ENCODE data around the gene DDN. TPM values are rescaled to one million over a fixed set of nuclear protein-coding genes. Genes with fewer than 3 reads are reported as not detected.

DDN gene
- total RNA-seq, 2 experiments from 2014 or later, result 0.72 to 1.2 TPM

GRCh38 chr12:48990552-48990951 lies 8.6 kb downstream of the DDN start:
- intact Hi-C loops (cut with micrococcal nuclease), result no loop called here
- Mint-ChIP-seq H3K36me3 (ENCODE audit: low read depth) (no peaks in the 10 kb centered on the region), H3K4me3 (no peak overlapping the region), H3K27me3 (peaks cover 39% of the 10 kb centered on the region), H3K27ac (no peak overlapping the region), H3K4me1 (ENCODE audit: low read depth) (peaks cover 4% of the 10 kb centered on the region), H3K9me3 (no peaks in the 10 kb centered on the region)
- POLR2A ChIA-PET, result interaction anchor here (1.0 to 1.2 kb wide), 2 partner anchors 13 to 22 kb away, joined by 3 to 4 read pairs; partner anchors contain the start of gene WNT1
- CTCF ChIA-PET, result interaction anchor here (2.9 to 21.6 kb wide), 2 partner anchors 27 to 53 kb away, joined by 12 to 896 read pairs; partner anchors contain the start of genes ARF3, WNT1 and WNT10B
- ATAC-seq (no peak), DNase-seq (no peak)
- TF ChIP-seq CTCF (IDR thresholded peaks at IDR 0.05), result no peak

GRCh38 chr12:48988030-48988649 lies 11.0 kb downstream of the DDN start:
- Mint-ChIP-seq H3K27me3 (peaks cover 29% of the 10 kb centered on the region), H3K36me3 (ENCODE audit: low read depth) (no peaks in the 10 kb centered on the region), H3K4me3 (no peak overlapping the region), H3K4me1 (ENCODE audit: low read depth) (no peaks in the 10 kb centered on the region), H3K27ac (no peak overlapping the region), H3K9me3 (no peaks in the 10 kb centered on the region)
- TF ChIP-seq CTCF (IDR thresholded peaks at IDR 0.05), result peak; percentile 96
- ChIA-PET CTCF (interaction anchor here (0.6 to 51.8 kb wide), 55 partner anchors 9 to 880 kb away, joined by 3 to 896 read pairs (median 7); partner anchors contain the start of genes ARF3, DDN, DDX23 and FKBP11), POLR2A (interaction anchor here (0.7 to 1.9 kb wide), 6 partner anchors 9 to 140 kb away, joined by 3 to 7 read pairs (median 4); partner anchors contain the start of gene PRKAG1)
- DNase-seq (peak; percentile 87), ATAC-seq (peak; percentile 89)
- intact Hi-C loops (cut with micrococcal nuclease), result no loop called here

GRCh38 chr12:48986720-48987291 lies 12.4 kb downstream of the DDN start:
- DNase-seq (no peak), ATAC-seq (no peak)
- no peaks in the 10 kb centered on the region for H3K9me3 Mint-ChIP-seq
- CTCF ChIA-PET, result interaction anchor here (1.2 to 51.8 kb wide), 9 partner anchors 10 to 134 kb away, joined by 3 to 896 read pairs (median 22); partner anchors contain the start of genes ARF3, DDN, DDX23 and FKBP11
- H3K36me3 Mint-ChIP-seq (ENCODE audit: low read depth), result no peaks in the 10 kb centered on the region
- H3K27ac Mint-ChIP-seq, result no peak overlapping the region
- intact Hi-C loops (cut with micrococcal nuclease), result no loop called here
- no peak for TF ChIP-seq CTCF (IDR thresholded peaks at IDR 0.05)
- peaks cover 6% of the 10 kb centered on the region for H3K4me1 Mint-ChIP-seq (ENCODE audit: low read depth)
- POLR2A ChIA-PET, result interaction anchor here (0.7 to 1.9 kb wide), 2 partner anchors 9 to 134 kb away, joined by 3 to 4 read pairs; no protein-coding TSS in a partner anchor
- peaks cover 37% of the 10 kb centered on the region for H3K27me3 Mint-ChIP-seq
- H3K4me3 Mint-ChIP-seq, result no peak overlapping the region

- Mint-ChIP-seq H3K4me3 (no peak overlapping the region), H3K27me3 (peaks cover 45% of the 10 kb centered on the region), H3K4me1 (ENCODE audit: low read depth) (peaks cover 12% of the 10 kb centered on the region), H3K27ac (no peak overlapping the region), H3K36me3 (ENCODE audit: low read depth) (no peaks in the 10 kb centered on the region), H3K9me3 (no peaks in the 10 kb centered on the region)
- CTCF ChIA-PET, result interaction anchor here (1.2 to 51.8 kb wide), 5 partner anchors 11 to 102 kb away, joined by 3 to 896 read pairs (median 37); partner anchors contain the start of genes ARF3, DDN, WNT1 and WNT10B
- POLR2A ChIA-PET, result interaction anchor here (0.7 to 0.8 kb wide), 2 partner anchors 47 to 134 kb away, joined by 3 read pairs; no protein-coding TSS in a partner anchor
- ATAC-seq (no peak), DNase-seq (no peak)
- intact Hi-C loops (cut with micrococcal nuclease), result no loop called here
- no peak for TF ChIP-seq CTCF (IDR thresholded peaks at IDR 0.05)
These were observed 13.3 kb downstream of the DDN start for GRCh38 chr12:48985901-48986300.

Data from activated CD8-positive, alpha-beta T cell treated with anti-CD3 and anti-CD28 coated beads for 36 hours (primary cell).